NCI-H1092 (cell line): ENCODE data around the gene GTF2A2.

ENCODE experiments used
- DNase-seq: peaks from one replicate; lab custom pipeline; 2025; lab: John Stamatoyannopoulos, UW

The GTF2A2 gene

DNA sequence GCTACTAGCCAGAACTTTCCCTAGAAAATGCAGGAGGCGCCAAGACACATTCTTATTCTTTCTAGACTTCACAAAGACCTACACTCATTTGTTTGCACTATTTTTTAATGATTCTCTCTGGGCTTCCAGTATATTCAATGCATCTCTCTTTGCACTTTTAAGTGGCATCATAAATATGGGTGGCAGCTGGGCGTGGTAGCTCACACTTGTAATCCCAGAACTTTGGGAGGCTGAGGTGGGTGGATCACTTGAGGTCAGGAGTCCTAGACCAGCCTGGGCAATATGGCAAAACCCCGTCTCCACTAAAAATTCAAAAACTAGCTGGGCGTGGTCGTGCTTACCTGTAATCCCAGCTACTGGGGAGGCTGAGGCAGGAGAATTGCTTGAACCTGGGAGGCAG lies 51.3 kb downstream of the GTF2A2 start:
- no peak for DNase-seq

DNA sequence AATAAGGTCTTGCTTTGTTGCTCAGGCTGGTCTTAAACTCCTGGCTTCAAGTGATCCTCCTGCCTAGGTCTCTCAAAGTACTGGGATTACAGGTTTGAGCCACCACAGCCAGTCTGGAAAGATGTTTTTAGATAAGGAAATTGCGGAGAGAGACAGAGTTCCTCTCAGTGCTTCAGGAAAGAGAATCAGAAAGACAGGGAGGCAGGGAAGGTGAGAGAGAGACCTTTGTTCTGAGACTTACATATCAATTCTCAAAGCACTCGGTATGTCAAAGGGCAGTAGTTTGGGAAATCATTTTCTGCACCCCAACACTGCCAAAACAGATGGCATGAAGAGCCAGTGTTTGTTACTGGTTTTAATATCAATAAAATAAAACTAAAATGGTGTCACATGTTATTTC lies 58.9 kb downstream of the GTF2A2 start:
- DNase-seq, result no peak

DNA sequence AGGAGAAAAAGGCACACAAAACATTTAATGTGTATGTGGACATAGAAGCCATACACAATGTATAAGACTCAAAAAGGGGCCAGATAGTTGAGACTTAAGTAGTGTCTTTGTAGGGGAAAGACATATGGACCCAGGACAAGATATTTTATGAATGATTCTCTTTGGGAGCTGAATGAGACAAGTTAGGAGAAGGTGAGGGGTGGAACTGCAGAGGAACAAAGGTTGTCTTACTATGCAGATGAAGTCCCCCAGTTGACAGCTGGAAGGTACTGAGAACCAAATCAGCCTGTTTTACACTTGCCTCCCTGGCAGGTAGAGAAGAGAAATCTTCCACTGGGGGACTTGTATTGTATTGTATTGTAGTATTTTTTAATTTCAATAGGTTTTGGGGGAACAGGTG lies 60.7 kb downstream of the GTF2A2 start:
- no peak for DNase-seq

DNA sequence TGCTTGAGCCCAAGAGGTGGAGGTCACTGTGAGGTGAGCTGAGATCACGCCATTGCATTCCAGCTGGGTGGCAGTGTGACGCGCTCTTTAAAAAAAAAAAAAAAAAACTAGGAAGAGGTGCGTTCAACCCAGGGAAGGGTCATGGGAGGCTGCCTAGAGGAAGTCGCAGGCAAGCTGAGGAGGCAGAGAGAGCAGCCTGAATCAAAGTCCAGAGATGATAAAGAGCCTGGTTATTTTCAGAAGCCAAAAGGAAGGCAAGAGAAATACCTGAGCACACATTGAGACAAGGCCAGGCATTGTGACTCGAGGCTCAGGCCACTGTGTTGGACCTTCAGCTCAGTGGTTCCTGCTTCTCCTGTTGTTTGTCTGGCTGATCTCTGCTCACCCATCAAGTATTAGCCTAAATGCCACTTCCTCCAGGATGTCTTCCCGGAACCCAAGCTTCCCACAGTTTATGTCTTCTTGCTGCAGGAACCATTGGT lies 61.8 kb downstream of the GTF2A2 start:
- DNase-seq, result no peak

GRCh38 chr15:59594991-59595390 lies 62.3 kb downstream of the GTF2A2 start:
- DNase-seq, result no peak

DNA sequence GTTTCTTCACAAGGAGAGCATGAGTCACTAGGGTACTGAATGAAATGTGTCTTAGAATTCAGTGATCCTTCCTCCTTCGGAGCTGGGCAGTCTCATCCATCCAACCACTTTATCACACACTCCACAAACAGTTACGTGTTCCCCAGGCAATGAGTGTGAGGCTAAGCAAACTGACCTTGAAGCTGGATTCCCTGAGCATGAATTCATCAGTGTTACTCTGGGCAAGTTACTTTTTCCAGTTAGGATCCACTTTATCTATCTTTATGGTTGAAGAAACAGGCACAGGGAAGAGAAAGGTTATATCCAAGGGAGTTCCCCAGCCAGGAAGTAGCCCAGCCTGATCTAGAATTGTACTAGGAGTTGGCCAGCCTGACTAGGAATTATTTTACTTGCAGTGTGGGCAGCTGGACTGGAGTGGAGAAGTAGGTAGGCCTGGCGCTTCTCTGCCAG lies 62.8 kb downstream of the GTF2A2 start:
- DNase-seq, result no peak

GRCh38 chr15:59591356-59591755 lies 66.0 kb downstream of the GTF2A2 start:
- DNase-seq, result no peak

DNA sequence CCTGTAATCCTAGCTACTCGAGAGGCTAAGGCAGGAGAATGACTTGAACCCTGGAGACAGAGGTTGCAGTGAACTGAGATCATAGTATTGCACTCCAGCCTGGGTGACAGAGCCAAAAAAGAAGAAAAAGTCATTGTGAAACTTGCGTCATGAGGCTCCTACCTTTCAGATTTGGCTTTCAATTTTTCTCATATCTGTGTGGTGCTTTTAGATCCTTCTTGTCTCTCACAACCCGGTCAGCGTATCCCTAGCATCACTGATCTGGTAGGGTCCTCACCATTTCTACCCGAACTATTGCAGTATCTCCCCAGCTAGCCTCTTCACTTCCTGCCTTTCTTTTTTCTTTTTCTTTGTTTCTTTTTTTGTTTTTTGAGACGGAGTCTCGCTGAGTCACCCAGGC lies 67.3 kb downstream of the GTF2A2 start:
- no peak for DNase-seq
